Activated T-cell treated with anti-CD3 and anti-CD28 coated beads, Interleukin-2, amount 50 U/mL, for 4 hours (primary cell): ENCODE measurements around the gene CRACR2A. TPM values are rescaled to one million over a fixed set of nuclear protein-coding genes. Genes with fewer than 3 reads are reported as not detected.

Experiments
- ATAC-seq, 2 donors: fragments of 200-7000 bp; cut with Tn5 transposase; one replicate each; pipeline ENCODE4 v1.10.0; 2021
- DNase-seq: peaks from one replicate; pipeline ENCODE4 v3.0.0-alpha.2; 2020
- H3K27me3 Mint-ChIP-seq: one replicate; pipeline ENCODE4 v1.8.0; 2021; ENCODE audit warnings: low read depth, mixed read lengths
- H3K36me3 Mint-ChIP-seq: one replicate; pipeline ENCODE4 v1.8.0; 2022; ENCODE audit warnings: mixed read lengths; ENCODE audit not compliant: insufficient read depth
- H3K4me1 Mint-ChIP-seq: one replicate; pipeline ENCODE4 v1.8.0; 2021; ENCODE audit warnings: low read depth, mixed read lengths
- H3K4me3 Mint-ChIP-seq: one replicate; pipeline ENCODE4 v1.8.0; 2021; ENCODE audit warnings: mild to moderate bottlenecking, moderate library complexity, mixed read lengths
- H3K9me3 Mint-ChIP-seq: one replicate; pipeline ENCODE4 v1.8.0; 2021; ENCODE audit warnings: mixed read lengths
- total RNA-seq, 3 donors: library from RNA; stranded (reverse); gene quantifications; one replicate each; pipeline ENCODE4 v1.2.1, GENCODE V29; 2021

CRACR2A gene
- total RNA-seq, 3 donors from 2014 or later = 31.8 to 48.0 (median 46.2) TPM

DNA sequence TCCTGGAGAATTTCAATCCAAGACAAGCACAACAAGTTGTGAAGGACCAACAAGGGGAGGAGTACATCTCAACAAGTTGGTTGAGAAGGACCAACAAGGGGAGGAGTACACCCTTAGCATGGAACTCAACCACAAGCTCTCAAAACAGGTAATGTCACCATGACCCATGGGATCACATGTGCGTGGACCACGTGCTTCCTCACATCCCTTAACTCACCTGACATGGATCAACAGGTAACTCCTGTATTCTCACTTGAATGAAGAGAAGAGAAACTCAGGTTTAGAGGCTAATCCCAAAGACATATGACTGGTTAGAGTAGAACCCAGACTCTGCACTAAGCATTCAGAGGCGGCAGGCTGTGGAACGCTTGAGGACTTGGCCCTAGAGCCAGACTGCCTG, 6.2 kb downstream of the CRACR2A start:
- H3K9me3 Mint-ChIP-seq = no peaks in the 10 kb centered on the region
- H3K27me3 Mint-ChIP-seq = no peaks in the 10 kb centered on the region
- no peak overlapping the region for H3K4me3 Mint-ChIP-seq
- no peak for DNase-seq
- H3K36me3 Mint-ChIP-seq = peaks cover 34% of the 10 kb centered on the region
- no peak for ATAC-seq
- H3K4me1 Mint-ChIP-seq = peaks cover 65% of the 10 kb centered on the region

DNA sequence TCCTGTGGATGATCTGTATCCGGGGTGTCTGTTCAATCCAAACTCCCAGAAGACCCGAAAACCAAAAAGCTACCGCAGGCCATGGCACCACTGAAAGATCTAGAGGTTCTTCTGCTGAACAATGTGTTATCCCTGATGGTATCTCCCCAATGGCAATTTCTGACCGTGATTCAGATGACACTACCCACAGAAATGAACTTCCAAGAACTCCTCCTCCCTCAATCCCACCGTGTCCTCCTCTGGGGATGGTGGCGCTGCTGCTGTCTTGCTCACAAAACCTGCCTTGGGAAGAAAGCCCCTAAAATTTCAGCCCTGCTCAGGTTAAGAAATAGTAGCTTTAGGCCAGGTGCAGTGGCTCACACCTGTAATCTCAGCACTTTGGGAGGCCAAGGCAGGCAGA, 7.8 kb downstream of the CRACR2A start:
- peaks cover 53% of the 10 kb centered on the region for H3K4me1 Mint-ChIP-seq
- ATAC-seq = no peak
- peaks cover 27% of the 10 kb centered on the region for H3K36me3 Mint-ChIP-seq
- no peaks in the 10 kb centered on the region for H3K27me3 Mint-ChIP-seq
- H3K4me3 Mint-ChIP-seq = peak overlapping the region; percentile 7
- DNase-seq = no peak
- no peaks in the 10 kb centered on the region for H3K9me3 Mint-ChIP-seq

DNA sequence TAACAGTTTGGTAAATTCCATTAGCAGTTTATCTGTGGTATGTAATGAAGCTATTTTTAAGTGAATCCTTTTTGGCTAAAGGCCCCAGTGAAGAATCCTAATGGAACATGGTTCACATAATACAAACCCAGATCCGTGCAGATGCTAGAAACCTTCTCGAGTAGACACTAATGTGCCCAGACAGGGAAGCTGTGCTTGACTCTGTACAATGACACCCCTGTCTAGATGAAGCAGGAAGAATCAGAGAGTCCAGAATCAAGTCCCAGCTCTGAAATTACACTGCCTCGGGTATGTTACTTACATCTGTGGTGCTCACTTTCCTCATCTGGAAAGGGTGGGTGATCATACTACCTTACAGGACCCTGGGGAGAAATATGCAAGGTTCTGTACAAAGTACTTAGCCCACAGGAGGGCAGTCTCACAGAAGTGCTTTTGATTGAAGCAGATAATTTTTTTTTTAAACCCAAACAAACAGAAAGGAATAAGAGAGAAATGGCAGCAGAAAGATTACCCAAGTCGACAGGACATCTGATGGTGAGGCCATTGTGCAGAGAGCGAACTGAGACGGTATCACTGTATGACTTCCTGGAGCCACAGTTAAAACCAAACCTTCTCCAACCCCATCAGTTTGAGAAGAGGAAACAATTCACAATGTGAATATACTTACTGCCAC, 8.5 kb downstream of the CRACR2A start:
- Mint-ChIP-seq H3K4me1 (peaks cover 50% of the 10 kb centered on the region), H3K36me3 (peaks cover 24% of the 10 kb centered on the region), H3K9me3 (no peaks in the 10 kb centered on the region), H3K27me3 (no peaks in the 10 kb centered on the region), H3K4me3 (peak overlapping the region; percentile 2)
- no peak for ATAC-seq
- DNase-seq = no peak

DNA sequence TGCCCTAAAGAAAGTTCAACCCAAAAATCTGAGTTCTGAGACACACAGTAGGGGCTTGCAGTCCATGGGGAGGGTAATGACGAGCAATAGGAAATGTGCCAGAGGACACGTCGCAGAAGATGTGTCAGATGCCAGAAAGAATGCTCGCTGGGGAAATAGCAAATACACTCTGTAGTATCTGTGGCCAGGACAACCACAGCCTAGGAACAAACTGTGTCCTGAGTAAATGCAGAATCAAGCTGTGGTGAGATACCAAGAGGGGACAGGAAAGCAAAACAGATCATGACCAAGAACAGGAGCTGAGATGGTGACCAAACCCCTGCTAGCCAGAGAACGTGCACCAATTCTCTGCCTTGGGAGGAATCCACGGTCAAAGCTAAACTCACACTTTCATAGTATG, 9.1 kb downstream of the CRACR2A start:
- H3K4me3 Mint-ChIP-seq = no peak overlapping the region
- DNase-seq (no peak), ATAC-seq (peak; percentile 38 to 74)
- peaks cover 45% of the 10 kb centered on the region for H3K4me1 Mint-ChIP-seq
- peaks cover 25% of the 10 kb centered on the region for H3K36me3 Mint-ChIP-seq
- H3K9me3 Mint-ChIP-seq = no peaks in the 10 kb centered on the region
- H3K27me3 Mint-ChIP-seq = no peaks in the 10 kb centered on the region

DNA sequence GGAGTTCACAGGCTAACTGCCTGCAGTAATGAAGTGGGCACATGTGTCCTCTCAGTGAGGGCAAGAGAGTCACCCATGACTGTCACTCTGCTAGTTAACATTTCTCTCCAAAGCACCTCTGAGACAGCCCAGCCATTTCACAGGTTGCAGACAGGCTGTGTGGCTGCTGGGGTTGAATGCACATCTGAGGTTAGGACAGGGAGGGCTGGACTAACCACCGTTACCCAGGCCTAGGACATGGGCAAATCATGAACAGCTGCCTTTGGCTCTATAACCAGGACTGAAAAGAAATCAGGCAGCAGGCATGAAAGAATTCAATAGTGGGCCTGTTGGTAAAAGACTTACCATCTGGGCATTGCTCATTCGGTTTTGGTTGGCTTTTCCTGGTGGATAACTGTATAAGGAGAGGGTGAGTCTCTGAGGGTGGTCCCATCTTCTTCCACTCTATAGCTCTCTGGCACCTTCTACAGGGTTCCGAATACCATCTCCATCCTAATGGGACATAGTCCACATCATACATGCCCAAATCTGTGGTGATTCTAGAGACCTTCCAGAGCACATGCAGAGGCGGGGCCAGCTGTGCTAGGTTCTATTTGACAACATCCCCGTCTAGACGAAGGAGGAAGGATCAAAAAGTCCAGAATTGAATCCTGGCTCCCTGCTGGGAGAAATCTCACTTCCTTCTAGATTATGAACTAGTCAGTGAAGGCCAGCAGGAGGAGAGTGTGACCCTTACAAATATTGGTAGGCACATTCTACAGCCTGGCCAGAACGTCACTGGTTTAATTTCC, 10.8 kb downstream of the CRACR2A start:
- H3K27me3 Mint-ChIP-seq = no peaks in the 10 kb centered on the region

DNA sequence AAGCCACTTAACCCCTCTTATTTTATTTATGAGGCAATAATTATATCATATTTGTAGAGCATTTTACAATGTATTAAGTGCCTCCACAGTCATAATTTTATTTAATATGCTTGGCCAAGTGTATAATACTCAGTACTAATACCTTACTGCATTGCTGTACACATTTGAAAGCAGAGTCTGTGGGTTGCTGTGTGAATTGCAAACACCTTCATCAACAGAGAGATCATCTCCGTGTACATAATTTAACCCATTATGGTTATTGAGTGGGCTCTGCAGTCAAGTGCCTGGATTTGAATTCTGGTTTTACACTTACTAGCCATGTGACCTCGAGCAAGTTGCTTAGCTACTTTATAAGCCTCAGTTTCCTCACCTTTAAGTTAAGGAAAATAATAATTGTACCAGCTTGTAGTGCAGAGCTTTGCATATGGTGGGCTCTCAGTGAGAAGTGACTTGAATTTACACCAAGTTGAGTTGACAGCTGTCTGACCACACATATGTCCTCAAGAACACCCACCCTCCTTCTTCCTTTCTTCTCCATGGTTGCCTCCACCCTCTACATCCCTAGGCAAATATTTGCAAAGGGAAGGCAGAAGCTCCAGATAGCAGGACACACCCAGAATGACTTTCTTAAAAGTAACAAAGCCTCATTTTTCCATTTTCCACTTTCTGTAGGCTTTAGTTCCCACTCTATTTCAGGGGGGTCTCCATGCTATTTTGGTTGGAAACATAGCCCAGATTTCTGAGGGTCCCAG, 12.3 kb downstream of the CRACR2A start:
- Mint-ChIP-seq H3K4me1 (peaks cover 24% of the 10 kb centered on the region), H3K4me3 (no peak overlapping the region), H3K9me3 (no peaks in the 10 kb centered on the region), H3K27me3 (no peaks in the 10 kb centered on the region), H3K36me3 (peaks cover 28% of the 10 kb centered on the region)
- ATAC-seq = no peak
- DNase-seq = no peak

More for the DNA sequence above, 10.8 kb downstream of the CRACR2A start:
- DNase-seq = no peak
- H3K4me3 Mint-ChIP-seq = no peak overlapping the region
- H3K36me3 Mint-ChIP-seq = peaks cover 35% of the 10 kb centered on the region
- peaks cover 32% of the 10 kb centered on the region for H3K4me1 Mint-ChIP-seq
- no peaks in the 10 kb centered on the region for H3K9me3 Mint-ChIP-seq
- no peak for ATAC-seq

DNA sequence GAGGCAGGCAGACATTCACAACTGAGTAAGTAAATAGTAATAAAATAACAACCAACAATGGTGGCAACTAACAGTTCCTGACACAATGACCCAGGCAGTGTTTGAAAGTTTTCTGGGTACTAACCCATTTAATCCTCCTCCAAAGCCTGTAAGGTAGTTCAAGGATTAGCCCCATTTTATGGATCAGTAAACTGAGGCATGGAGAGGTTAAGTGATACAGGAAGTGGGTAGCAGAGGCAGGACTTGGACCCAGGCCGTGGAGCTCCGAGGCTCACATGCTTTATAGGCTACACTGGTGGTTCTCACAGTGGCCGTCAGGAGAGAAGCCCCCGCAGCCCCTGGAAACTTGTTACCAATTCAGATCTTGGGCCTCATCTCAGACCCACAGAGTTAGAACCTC, 17.5 kb downstream of the CRACR2A start:
- Mint-ChIP-seq H3K36me3 (peaks cover 23% of the 10 kb centered on the region), H3K4me1 (peaks cover 5% of the 10 kb centered on the region), H3K4me3 (no peak overlapping the region), H3K9me3 (no peaks in the 10 kb centered on the region), H3K27me3 (no peaks in the 10 kb centered on the region)
- no peak for ATAC-seq
- no peak for DNase-seq

DNA sequence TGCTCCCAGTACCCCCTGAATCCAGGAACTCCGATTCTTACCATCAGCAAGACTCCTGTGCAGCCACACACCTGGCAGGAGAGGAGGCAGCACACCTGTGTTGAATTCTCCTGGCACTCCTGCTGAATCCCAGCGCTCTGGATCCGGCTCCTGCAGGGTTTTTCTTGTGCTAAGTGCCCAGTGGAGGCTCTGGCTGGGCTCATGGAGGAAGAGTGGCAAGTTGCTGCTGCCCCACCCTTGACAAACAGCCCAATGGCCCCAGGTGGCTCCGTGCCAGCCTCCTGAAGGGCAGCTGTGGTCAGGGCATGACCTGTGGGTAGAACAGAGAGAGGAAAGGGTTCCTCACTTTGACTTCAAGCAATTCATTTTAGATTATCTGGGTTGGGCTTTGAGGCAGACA, 20.0 kb downstream of the CRACR2A start:
- ATAC-seq (no peak), DNase-seq (no peak)
- Mint-ChIP-seq H3K9me3 (no peaks in the 10 kb centered on the region), H3K4me3 (no peak overlapping the region), H3K27me3 (no peaks in the 10 kb centered on the region), H3K4me1 (peaks cover 25% of the 10 kb centered on the region), H3K36me3 (peaks cover 32% of the 10 kb centered on the region)

DNA sequence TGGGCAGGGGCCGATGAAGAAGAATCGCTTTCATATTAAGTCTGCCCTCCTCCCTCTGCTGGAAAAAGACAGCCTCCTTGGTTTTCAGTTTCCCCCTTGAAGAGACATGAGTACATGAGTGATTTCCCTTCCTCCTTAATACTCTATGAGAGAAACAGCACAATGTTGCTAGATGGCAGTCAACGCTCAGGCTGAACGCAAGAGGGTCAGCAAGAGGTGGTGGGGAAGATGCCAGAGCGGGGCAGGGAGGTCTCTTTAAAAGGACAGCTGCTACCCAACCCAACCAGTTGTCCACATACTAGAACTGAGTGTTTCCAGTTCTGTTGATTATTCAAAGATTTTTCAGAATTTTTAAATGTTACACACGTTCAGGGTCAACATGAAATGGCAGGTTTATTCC, 22.8 kb downstream of the CRACR2A start:
- Mint-ChIP-seq H3K27me3 (no peaks in the 10 kb centered on the region), H3K4me3 (no peak overlapping the region), H3K36me3 (peaks cover 40% of the 10 kb centered on the region), H3K9me3 (no peaks in the 10 kb centered on the region), H3K4me1 (peaks cover 38% of the 10 kb centered on the region)
- DNase-seq (no peak), ATAC-seq (no peak)

DNA sequence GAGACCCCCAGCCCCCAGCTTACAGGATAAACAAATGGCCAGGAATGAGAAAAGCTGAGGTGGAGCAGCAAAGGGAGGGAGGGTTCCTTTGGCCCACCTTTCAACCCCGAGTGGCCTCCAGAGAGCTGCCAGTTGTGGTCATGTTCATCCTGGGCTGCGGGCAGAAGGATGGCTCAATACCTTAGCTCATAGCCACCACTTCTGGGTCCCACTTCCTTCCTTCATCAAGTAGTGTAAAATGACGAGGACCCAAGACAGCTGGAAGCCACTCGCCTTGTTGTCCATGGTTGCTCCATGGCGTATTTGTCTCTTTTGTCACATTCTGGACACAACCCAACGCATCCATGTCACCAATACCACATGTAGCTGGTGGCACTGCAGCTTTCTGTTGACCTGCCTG, 24.2 kb downstream of the CRACR2A start:
- H3K4me3 Mint-ChIP-seq = no peak overlapping the region
- DNase-seq (no peak), ATAC-seq (peak in 1 of 2 donors; percentile 35)
- H3K9me3 Mint-ChIP-seq = no peaks in the 10 kb centered on the region
- H3K36me3 Mint-ChIP-seq = peaks cover 51% of the 10 kb centered on the region
- peaks cover 38% of the 10 kb centered on the region for H3K4me1 Mint-ChIP-seq
- H3K27me3 Mint-ChIP-seq = no peaks in the 10 kb centered on the region

DNA sequence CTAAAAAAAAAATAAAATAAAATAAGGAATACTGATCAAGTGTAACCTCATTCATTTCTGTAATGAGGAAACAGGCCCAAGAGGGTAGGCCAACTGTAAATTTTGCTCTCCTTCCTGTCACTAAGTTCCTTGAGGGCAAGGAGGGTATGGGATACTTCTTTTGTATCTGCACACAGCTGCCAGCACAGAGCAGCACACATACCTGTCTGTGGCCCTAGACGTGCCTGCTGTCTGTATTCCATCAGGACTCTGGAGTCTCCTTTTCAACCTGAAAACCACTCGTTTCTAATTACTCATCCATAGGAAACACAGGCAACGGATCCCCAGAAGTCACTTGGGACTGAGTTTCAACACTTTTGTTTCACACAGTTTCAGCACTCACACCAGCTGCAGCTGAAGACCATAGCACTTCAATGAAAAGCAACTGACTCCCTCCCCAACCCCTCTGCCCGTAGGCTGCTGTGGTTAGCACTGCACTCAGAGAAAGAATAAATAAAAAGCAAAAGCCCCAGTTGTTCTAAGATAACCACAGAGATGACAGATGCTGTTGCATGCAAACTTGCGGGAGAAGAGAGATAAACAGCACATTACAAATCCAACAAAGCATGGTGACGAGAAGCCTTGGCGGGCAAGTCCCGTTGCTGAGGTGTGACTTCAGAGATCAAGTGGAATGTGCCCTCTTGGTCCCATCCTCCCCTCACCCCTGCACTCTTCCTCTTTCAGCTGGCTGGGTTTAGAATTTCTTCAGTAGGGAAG, 24.9 kb downstream of the CRACR2A start:
- peak overlapping the region; percentile 46 for H3K4me3 Mint-ChIP-seq
- H3K27me3 Mint-ChIP-seq = no peaks in the 10 kb centered on the region
- peak; percentile 82 to 94 for ATAC-seq
- no peak for DNase-seq
- H3K4me1 Mint-ChIP-seq = peaks cover 38% of the 10 kb centered on the region
- peaks cover 57% of the 10 kb centered on the region for H3K36me3 Mint-ChIP-seq
- peaks cover under 1% of the 10 kb centered on the region for H3K9me3 Mint-ChIP-seq

DNA sequence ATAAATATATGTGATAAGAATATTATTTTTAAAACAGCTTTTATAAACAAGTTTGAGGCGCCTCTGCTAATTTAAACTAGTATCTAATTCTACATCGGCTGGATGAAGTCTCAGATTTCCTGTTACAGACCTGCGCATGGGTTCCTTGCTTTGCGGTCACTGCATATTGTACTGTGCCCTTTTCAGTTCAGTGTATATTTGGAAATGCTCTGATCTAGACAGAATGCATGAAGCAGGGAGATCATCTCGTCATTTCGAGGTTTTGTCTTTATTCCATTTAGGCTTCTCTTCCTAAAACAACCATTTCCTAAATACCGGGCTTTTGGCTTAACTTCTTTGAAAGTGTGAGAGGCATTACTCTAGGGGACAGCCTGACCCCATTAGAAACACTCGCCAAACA, 25.6 kb downstream of the CRACR2A start:
- Mint-ChIP-seq H3K4me1 (peaks cover 38% of the 10 kb centered on the region), H3K36me3 (peaks cover 63% of the 10 kb centered on the region), H3K4me3 (no peak overlapping the region), H3K27me3 (no peaks in the 10 kb centered on the region), H3K9me3 (peaks cover 6% of the 10 kb centered on the region)
- no peak for DNase-seq
- ATAC-seq = no peak

DNA sequence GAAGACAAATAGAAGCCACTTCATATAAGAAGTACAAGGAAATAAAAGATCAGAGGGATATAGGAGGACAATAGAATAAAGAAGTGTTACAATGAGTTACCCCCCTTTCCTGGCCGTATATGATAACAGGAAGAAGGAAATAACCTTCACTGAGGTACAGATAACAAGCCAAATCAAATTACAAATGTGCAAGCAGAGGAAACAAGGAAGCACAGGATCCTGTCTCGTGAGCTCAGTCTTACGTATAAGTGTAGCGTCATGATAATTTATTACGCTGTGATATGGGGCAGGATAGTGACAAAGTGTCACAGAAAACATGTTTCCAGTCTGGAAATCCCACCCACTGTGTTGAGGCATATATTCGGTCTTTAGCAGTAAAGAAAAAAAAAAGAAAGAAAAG, 26.5 kb downstream of the CRACR2A start:
- H3K36me3 Mint-ChIP-seq = peaks cover 63% of the 10 kb centered on the region
- H3K27me3 Mint-ChIP-seq = no peaks in the 10 kb centered on the region
- peaks cover 38% of the 10 kb centered on the region for H3K4me1 Mint-ChIP-seq
- H3K9me3 Mint-ChIP-seq = peaks cover 11% of the 10 kb centered on the region
- ATAC-seq (no peak), DNase-seq (no peak)
- no peak overlapping the region for H3K4me3 Mint-ChIP-seq
